Erythroblast (primary cell): Measurements from ENCODE around the gene C10orf143.

Experiments
- DNase-seq, 2 experiments: peaks; one replicate each; lab custom pipeline; 2025; lab: John Stamatoyannopoulos, UW
- GATA1 ChIP-seq: IDR thresholded peaks from 2 replicates; pipeline ENCODE4 v1.6.1; 2011; ENCODE audit warnings: low read depth, mild to moderate bottlenecking, control low read depth, low read length, moderate library complexity
- POLR2A ChIP-seq: IDR thresholded peaks from 2 replicates; pipeline ENCODE4 v1.6.1; 2011; ENCODE audit warnings: mild to moderate bottlenecking, low read length

The C10orf143 gene

DNA sequence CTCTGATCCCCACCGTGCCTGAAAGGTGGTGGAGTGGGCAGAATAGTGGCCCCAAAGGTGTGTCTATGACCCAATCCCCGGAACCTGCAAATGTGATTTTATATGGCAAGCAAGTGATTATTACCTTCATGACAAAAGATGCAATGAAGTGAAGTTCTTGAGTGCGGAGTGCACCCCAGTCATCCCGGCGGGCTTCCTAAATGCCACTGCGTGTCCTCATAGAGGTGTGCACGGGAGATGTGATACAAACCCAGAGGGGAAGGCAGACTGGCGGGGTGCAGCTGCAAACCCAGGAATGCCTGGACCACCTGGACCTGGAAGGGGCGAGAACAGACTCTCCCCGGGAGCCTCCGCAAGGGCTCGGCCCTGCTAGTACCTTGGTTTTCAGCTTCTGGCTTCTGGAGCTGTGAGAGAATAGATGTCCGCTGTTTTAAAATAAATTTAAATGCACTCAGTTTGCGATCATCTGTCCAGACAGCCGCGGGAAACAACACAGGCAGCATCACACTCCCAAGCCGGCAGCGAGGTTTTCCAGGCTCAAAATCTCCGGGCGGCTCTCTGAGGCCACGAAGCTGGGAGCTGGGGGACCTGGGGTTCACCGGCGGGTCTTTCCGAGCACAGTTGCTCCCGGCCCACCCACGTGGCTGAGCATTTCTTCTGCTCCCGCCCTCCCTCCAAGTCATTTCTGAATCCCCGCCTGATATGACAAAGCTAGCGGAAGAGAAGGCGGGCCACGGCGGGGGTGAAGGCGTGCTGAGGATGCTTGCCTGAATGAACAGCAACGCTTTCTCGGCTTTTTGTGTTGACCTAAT is 96.2 kb downstream of the C10orf143 start:
- DNase-seq = no peak
- no peak for TF ChIP-seq GATA1
- no peak for TF ChIP-seq POLR2A
